ENCODE data around the gene SF3B3.

- TF ChIP-seq CTCF (IDR thresholded peaks at IDR 0.05; ENCODE audit: low read length) (no peak), EZH2phosphoT487 (IDR thresholded peaks at IDR 0.05; ENCODE audit: low read length) (no peak)
Measured at GRCh38 chr16:70494202-70494770, 29.3 kb upstream of the SF3B3 start.
